Brain microvascular endothelial cell (primary cell): ENCODE measurements around the gene GOLGA7B.

Experiments used
- DNase-seq: peaks from one replicate; pipeline ENCODE4 v3.0.0-alpha.2; 2020
- H3K27ac ChIP-seq: fragments of 250-450 bp; sonication (Bioruptor Pico); 2 replicates; pipeline ENCODE4 v1.5.1; 2020; ENCODE audit warnings: mild to moderate bottlenecking, moderate library complexity
- H3K27me3 ChIP-seq: fragments of 250-450 bp; sonication (Bioruptor Pico); replicated peaks from 2 replicates; pipeline ENCODE4 v1.5.1; 2020; ENCODE audit warnings: mild to moderate bottlenecking
- H3K36me3 ChIP-seq: fragments of 250-450 bp; sonication (Bioruptor Pico); replicated peaks from 2 replicates; pipeline ENCODE4 v1.5.1; 2020; ENCODE audit warnings: mild to moderate bottlenecking
- H3K4me3 ChIP-seq: 2 replicates; pipeline ENCODE4 v1.5.1; 2011; ENCODE audit warnings: low read depth, mild to moderate bottlenecking, control low read depth, low read length, moderate library complexity
- in situ Hi-C: cut with HindIII; loops from 2 replicates; pipeline ENCODE4 v1.10.0; 2017; ENCODE audit warnings: low sequenced_read_pairs, low pct_ligation_motif_present
- TF ChIP-seq, protein P1 (sequence below): IDR thresholded peaks from 2 replicates; pipeline ENCODE4 v1.5.1; 2011; ENCODE audit warnings: low read depth, mild to moderate bottlenecking, moderate library complexity, low read length, control low read depth, inconsistent platforms; ENCODE audit errors: missing control alignments

Gene GOLGA7B

GRCh38 chr10:97904576-97904975 is 54.9 kb downstream of the GOLGA7B start:
- in situ Hi-C loops: no loop called here
- Histone ChIP-seq H3K27ac (no peak overlapping the region), H3K36me3 (no peaks in the 10 kb centered on the region), H3K27me3 (peaks cover 1% of the 10 kb centered on the region), H3K4me3 (no peak overlapping the region)
- no peak for DNase-seq
- TF ChIP-seq, protein P1, sequence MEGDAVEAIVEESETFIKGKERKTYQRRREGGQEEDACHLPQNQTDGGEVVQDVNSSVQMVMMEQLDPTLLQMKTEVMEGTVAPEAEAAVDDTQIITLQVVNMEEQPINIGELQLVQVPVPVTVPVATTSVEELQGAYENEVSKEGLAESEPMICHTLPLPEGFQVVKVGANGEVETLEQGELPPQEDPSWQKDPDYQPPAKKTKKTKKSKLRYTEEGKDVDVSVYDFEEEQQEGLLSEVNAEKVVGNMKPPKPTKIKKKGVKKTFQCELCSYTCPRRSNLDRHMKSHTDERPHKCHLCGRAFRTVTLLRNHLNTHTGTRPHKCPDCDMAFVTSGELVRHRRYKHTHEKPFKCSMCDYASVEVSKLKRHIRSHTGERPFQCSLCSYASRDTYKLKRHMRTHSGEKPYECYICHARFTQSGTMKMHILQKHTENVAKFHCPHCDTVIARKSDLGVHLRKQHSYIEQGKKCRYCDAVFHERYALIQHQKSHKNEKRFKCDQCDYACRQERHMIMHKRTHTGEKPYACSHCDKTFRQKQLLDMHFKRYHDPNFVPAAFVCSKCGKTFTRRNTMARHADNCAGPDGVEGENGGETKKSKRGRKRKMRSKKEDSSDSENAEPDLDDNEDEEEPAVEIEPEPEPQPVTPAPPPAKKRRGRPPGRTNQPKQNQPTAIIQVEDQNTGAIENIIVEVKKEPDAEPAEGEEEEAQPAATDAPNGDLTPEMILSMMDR: no peak

GRCh38 chr10:97905276-97905675 is 55.6 kb downstream of the GOLGA7B start:
- DNase-seq: no peak
- TF ChIP-seq, protein P1: no peak
- in situ Hi-C loops: no loop called here
- no peak overlapping the region for H3K4me3 ChIP-seq
- H3K36me3 ChIP-seq: no peaks in the 10 kb centered on the region
- peaks cover 1% of the 10 kb centered on the region for H3K27me3 ChIP-seq
- H3K27ac ChIP-seq: no peak overlapping the region

DNA sequence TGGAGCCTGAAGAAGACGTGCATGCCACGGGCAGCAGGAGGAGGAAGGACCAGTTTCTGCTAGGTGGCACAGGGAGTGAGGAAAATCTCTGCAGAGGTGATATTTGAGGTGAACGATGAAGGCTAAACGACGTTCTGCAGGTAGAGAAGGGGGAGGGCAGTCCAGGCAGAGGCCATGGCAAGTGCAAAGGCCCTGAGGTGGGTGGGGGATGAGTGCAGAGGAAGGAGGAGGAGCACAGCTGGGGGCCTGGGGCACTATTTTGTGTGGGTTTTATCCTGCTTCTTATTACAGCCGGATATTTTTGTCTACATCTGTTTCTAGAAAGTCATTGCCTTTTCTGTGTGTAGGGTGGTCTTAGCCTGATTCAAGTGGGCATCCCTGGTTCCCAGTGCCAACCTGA is 57.6 kb downstream of the GOLGA7B start:
- in situ Hi-C loops: no loop called here
- peaks cover 1% of the 10 kb centered on the region for H3K27me3 ChIP-seq
- H3K4me3 ChIP-seq: no peak overlapping the region

GRCh38 chr10:97907830-97908229 is 58.2 kb downstream of the GOLGA7B start:
- H3K4me3 ChIP-seq: no peak overlapping the region
- TF ChIP-seq, protein P1: no peak
- DNase-seq: no peak
- peaks cover 1% of the 10 kb centered on the region for H3K27me3 ChIP-seq
- H3K27ac ChIP-seq: no peak overlapping the region
- no peaks in the 10 kb centered on the region for H3K36me3 ChIP-seq
- in situ Hi-C loops: no loop called here

More for the DNA sequence above, 57.6 kb downstream of the GOLGA7B start:
- no peak for DNase-seq
- Histone ChIP-seq H3K27ac (no peak overlapping the region), H3K36me3 (no peaks in the 10 kb centered on the region)
- TF ChIP-seq, protein P1: no peak

DNA sequence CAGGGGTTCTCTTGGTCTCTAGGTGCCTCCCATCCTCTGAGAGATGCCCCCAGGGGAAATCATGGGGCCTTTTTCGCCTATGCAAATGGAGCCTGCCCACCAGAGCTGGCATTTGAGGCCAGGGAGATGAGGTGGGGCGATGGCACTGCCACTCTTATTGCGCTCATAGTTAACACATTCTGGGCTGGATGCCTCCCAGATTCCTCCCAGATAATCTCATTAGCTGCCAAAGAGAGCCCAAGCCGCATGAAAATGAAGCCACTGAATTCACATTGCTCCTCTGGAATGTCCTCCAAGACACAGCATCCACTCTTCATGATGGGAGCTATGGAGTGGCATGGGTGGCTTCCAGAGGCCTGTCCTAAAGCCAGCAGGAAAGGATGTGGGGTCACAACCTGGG is 61.0 kb downstream of the GOLGA7B start:
- TF ChIP-seq, protein P1: no peak

DNA sequence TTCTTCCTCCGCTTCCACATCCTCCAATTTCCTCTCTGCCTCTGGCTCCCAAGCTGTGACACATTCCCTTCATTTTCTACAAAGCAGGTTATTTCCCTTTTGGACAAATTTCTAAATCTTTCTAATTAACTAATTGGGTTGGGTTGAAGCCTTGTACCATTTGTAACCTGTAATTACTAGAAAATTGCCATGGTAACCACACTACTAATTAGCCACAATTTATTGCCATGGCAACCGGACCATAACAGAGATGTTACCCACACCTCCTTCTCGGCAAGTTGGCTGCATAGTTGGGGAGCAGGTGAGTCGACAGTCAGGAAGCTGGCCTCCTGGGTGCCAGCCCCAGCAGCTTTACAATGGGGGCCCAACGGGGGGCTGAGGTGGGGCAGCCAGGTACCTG is 61.6 kb downstream of the GOLGA7B start:
- no peak overlapping the region for H3K4me3 ChIP-seq
- no peak for DNase-seq

More for the DNA sequence above, 61.0 kb downstream of the GOLGA7B start:
- Histone ChIP-seq H3K36me3 (no peaks in the 10 kb centered on the region), H3K27me3 (no peaks in the 10 kb centered on the region), H3K27ac (no peak overlapping the region), H3K4me3 (no peak overlapping the region)
- DNase-seq: no peak
- in situ Hi-C loops: no loop called here

More for the DNA sequence above, 61.6 kb downstream of the GOLGA7B start:
- H3K27ac ChIP-seq: no peak overlapping the region
- in situ Hi-C loops: no loop called here
- H3K36me3 ChIP-seq: no peaks in the 10 kb centered on the region
- TF ChIP-seq, protein P1: no peak
- no peaks in the 10 kb centered on the region for H3K27me3 ChIP-seq
